ENCODE measurements around the gene ARRDC3.

DNA sequence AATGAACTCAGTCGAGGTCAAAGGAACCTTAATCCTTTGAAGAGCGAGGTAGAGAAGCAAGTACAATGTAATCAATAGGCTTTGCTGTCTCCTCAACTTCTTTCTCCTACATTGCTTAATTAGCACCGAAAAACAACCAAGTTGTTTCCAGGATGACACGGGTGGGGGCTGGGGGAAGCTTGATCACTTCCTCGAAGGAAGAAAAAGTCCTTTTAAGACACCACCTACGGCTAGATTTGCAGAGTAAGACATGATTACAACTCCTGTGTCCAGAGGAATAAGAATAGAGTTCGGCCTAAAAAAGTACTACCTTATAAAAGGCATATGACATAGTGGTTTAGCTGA lies 811 bp upstream of the ARRDC3 start:
- TF ChIP-seq, protein P1, sequence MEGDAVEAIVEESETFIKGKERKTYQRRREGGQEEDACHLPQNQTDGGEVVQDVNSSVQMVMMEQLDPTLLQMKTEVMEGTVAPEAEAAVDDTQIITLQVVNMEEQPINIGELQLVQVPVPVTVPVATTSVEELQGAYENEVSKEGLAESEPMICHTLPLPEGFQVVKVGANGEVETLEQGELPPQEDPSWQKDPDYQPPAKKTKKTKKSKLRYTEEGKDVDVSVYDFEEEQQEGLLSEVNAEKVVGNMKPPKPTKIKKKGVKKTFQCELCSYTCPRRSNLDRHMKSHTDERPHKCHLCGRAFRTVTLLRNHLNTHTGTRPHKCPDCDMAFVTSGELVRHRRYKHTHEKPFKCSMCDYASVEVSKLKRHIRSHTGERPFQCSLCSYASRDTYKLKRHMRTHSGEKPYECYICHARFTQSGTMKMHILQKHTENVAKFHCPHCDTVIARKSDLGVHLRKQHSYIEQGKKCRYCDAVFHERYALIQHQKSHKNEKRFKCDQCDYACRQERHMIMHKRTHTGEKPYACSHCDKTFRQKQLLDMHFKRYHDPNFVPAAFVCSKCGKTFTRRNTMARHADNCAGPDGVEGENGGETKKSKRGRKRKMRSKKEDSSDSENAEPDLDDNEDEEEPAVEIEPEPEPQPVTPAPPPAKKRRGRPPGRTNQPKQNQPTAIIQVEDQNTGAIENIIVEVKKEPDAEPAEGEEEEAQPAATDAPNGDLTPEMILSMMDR (conservative IDR thresholded peaks at IDR 0.05) = no peak
- TF ChIP-seq EZH2 (IDR thresholded peaks at IDR 0.05; ENCODE audit: low read depth) = no peak
